H9 (cell line): Measurements from ENCODE around the gene IP6K3. TPM values are rescaled to one million over a fixed set of nuclear protein-coding genes. Genes with fewer than 3 reads are reported as not detected.

ENCODE experiments used
- DNase-seq: peaks from one replicate; pipeline ENCODE4 v3.0.0-alpha.2; 2017
- H2AFZ ChIP-seq: one replicate; pipeline ENCODE4 v1.6.1; 2013; ENCODE audit warnings: mild to moderate bottlenecking, low read length, control low read depth, moderate library complexity
- H2AK5ac ChIP-seq: 2 replicates; pipeline ENCODE4 v1.6.1; 2013; ENCODE audit warnings: low read length, control low read depth, mixed read lengths; ENCODE audit not compliant: insufficient read length
- H2BK120ac ChIP-seq: one replicate; pipeline ENCODE4 v1.6.1; 2013; ENCODE audit warnings: low read depth, mild to moderate bottlenecking, low read length, control low read depth, inconsistent platforms; ENCODE audit not compliant: poor library complexity, severe bottlenecking
- H2BK12ac ChIP-seq: 2 replicates; pipeline ENCODE4 v1.6.1; 2013; ENCODE audit warnings: low read length, control low read depth, mixed read lengths, low read depth; ENCODE audit not compliant: insufficient read length
- H2BK15ac ChIP-seq: 2 replicates; pipeline ENCODE4 v1.6.1; 2013; ENCODE audit warnings: low read depth, low read length, control low read depth
- H2BK20ac ChIP-seq: one replicate; pipeline ENCODE4 v1.6.1; 2013; ENCODE audit warnings: low read depth, mild to moderate bottlenecking, low read length, control low read depth, inconsistent platforms; ENCODE audit not compliant: poor library complexity, severe bottlenecking
- H2BK5ac ChIP-seq: 2 replicates; pipeline ENCODE4 v1.6.1; 2013; ENCODE audit warnings: low read length, control low read depth, mixed read lengths; ENCODE audit not compliant: insufficient read length
- H3K14ac ChIP-seq: 2 replicates; pipeline ENCODE4 v1.6.1; 2013; ENCODE audit warnings: low read length, control low read depth; ENCODE audit not compliant: insufficient read depth
- H3K18ac ChIP-seq: 2 replicates; pipeline ENCODE4 v1.6.1; 2013; ENCODE audit warnings: low read depth, mild to moderate bottlenecking, mixed read lengths, low read length, control low read depth; ENCODE audit not compliant: insufficient read length
- H3K23ac ChIP-seq: 2 replicates; pipeline ENCODE4 v1.6.1; 2013; ENCODE audit warnings: low read length, control low read depth, mixed read lengths, low read depth; ENCODE audit not compliant: insufficient read length
- H3K23me2 ChIP-seq: 2 replicates; pipeline ENCODE4 v1.6.1; 2013; ENCODE audit warnings: low read depth, mild to moderate bottlenecking, mixed read lengths, low read length, control low read depth; ENCODE audit not compliant: insufficient read length, poor library complexity, severe bottlenecking
- H3K27ac ChIP-seq: 2 replicates; pipeline ENCODE4 v1.5.1; 2013; ENCODE audit warnings: low read length, control low read depth, mixed read lengths, low read depth; ENCODE audit not compliant: insufficient read length
- H3K27me3 ChIP-seq: 2 replicates; pipeline ENCODE4 v1.6.1; 2013; ENCODE audit warnings: low read length, control low read depth, inconsistent platforms; ENCODE audit not compliant: insufficient read depth
- H3K4ac ChIP-seq: 2 replicates; pipeline ENCODE4 v1.6.1; 2013; ENCODE audit warnings: low read depth, mild to moderate bottlenecking, control low read depth, inconsistent platforms, low read length, moderate library complexity
- H3K4me1 ChIP-seq: 2 replicates; pipeline ENCODE4 v1.6.1; 2013; ENCODE audit warnings: low read length, control low read depth, inconsistent platforms; ENCODE audit not compliant: insufficient read depth
- H3K4me2 ChIP-seq: 2 replicates; pipeline ENCODE4 v1.6.1; 2013; ENCODE audit warnings: low read length, control low read depth, mixed read lengths; ENCODE audit not compliant: insufficient read length, insufficient read depth
- H3K56ac ChIP-seq: 2 replicates; pipeline ENCODE4 v1.6.1; 2013; ENCODE audit warnings: low read depth, mild to moderate bottlenecking, mixed read lengths, low read length, control low read depth; ENCODE audit not compliant: insufficient read length
- H3K79me1 ChIP-seq: 2 replicates; pipeline ENCODE4 v1.6.1; 2013; ENCODE audit warnings: low read depth, mild to moderate bottlenecking, moderate library complexity, low read length, control low read depth, inconsistent platforms; ENCODE audit not compliant: insufficient read depth, poor library complexity, severe bottlenecking
- H3K79me2 ChIP-seq: 2 replicates; pipeline ENCODE4 v1.6.1; 2013; ENCODE audit warnings: low read length, control low read depth, inconsistent platforms; ENCODE audit not compliant: insufficient read depth
- H3K9ac ChIP-seq: 2 replicates; pipeline ENCODE4 v1.6.1; 2013; ENCODE audit warnings: low read length, control low read depth, mixed read lengths; ENCODE audit not compliant: insufficient read length; ENCODE audit errors: extremely low read depth
- H3K9me3 ChIP-seq: one replicate; pipeline ENCODE4 v1.6.1; 2013; ENCODE audit warnings: low read depth, low read length, inconsistent platforms; ENCODE audit not compliant: control insufficient read depth
- H3T11ph ChIP-seq: one replicate; pipeline ENCODE4 v1.6.1; 2013; ENCODE audit warnings: mild to moderate bottlenecking, low read length, control low read depth, inconsistent platforms
- H4K20me1 ChIP-seq: one replicate; pipeline ENCODE4 v1.6.1; 2013; ENCODE audit not compliant: control insufficient read depth, insufficient read length, insufficient read depth
- H4K5ac ChIP-seq: 2 replicates; pipeline ENCODE4 v1.6.1; 2013; ENCODE audit warnings: low read depth, mild to moderate bottlenecking, mixed read lengths, low read length, control low read depth; ENCODE audit not compliant: insufficient read length
- H4K8ac ChIP-seq: replicated peaks from 2 replicates; pipeline ENCODE4 v1.6.1; 2013; ENCODE audit warnings: low read length, control low read depth, mixed read lengths, low read depth; ENCODE audit not compliant: insufficient read length
- H4K91ac ChIP-seq: 2 replicates; pipeline ENCODE4 v1.6.1; 2013; ENCODE audit warnings: low read depth, mild to moderate bottlenecking, moderate library complexity, mixed read lengths, low read length, control low read depth; ENCODE audit not compliant: insufficient read length
- H3K27ac Mint-ChIP-seq, 3 experiments: 2 replicates in 2 of 3; 3 replicates in 1 of 3; pipeline ENCODE4 v1.8.0; 2020 to 2021; ENCODE audit warnings: mixed read lengths in 3 of 3, mild to moderate bottlenecking in 1 of 3, moderate library complexity in 1 of 3
- H3K27me3 Mint-ChIP-seq: 2 replicates; pipeline ENCODE4 v1.8.0; 2021; ENCODE audit warnings: low read depth, mild to moderate bottlenecking, moderate library complexity, mixed read lengths
- H3K36me3 Mint-ChIP-seq, 3 experiments: 2 replicates in 2 of 3; 3 replicates in 1 of 3; pipeline ENCODE4 v1.8.0; 2020 to 2021; ENCODE audit warnings: low read depth in 3 of 3, mixed read lengths in 3 of 3; ENCODE audit not compliant: insufficient read depth in 1 of 3
- H3K4me1 Mint-ChIP-seq, 2 experiments: 2 replicates each; pipeline ENCODE4 v1.8.0; 2020; ENCODE audit warnings: mixed read lengths in 2 of 2
- H3K4me3 Mint-ChIP-seq, 2 experiments: 2 replicates in 1 of 2; 3 replicates in 1 of 2; pipeline ENCODE4 v1.8.0; 2020 to 2021; ENCODE audit warnings: mild to moderate bottlenecking in 2 of 2, mixed read lengths in 2 of 2, moderate library complexity in 1 of 2
- H3K9me3 Mint-ChIP-seq, 2 experiments: 2 replicates in 1 of 2; 3 replicates in 1 of 2; pipeline ENCODE4 v1.8.0; 2020; ENCODE audit warnings: mild to moderate bottlenecking in 2 of 2, mixed read lengths in 2 of 2, moderate library complexity in 1 of 2
- CTCF ChIP-seq: fragments of 200-600 bp; sonication (generic); conservative IDR thresholded peaks from 3 replicates; pipeline ENCODE4 v1.8.0; 2021; ENCODE audit warnings: antibody characterized with exemption, mild to moderate bottlenecking
- WGBS: extraction: QIAGEN DNeasy Blood & Tissue Kit; methylation state at CpG from one replicate; pipeline ENCODE4 v1.1.7; 2013; ENCODE audit warnings: missing lambda C conversion rate, low lambda C conversion rate, mixed read lengths; ENCODE audit not compliant: insufficient read length; ENCODE audit errors: extremely low coverage; 5-methylcytosine and 5-hydroxymethylcytosine counted together
- total RNA-seq: library from RNA; stranded (reverse); gene quantifications from 2 replicates; pipeline ENCODE4 v1.2.1, GENCODE V29; 2021

IP6K3 gene
- total RNA-seq, 1 experiment from 2014 or later: 0.46 TPM

GRCh38 chr6:33750244-33750991, 3.7 kb upstream of the IP6K3 start:
- H3K27me3 ChIP-seq: no peaks in the 10 kb centered on the region
- no peak overlapping the region for H2BK5ac ChIP-seq
- H3K27ac ChIP-seq: no peak overlapping the region
- TF ChIP-seq CTCF: no peak
- DNase-seq: no peak
- no peak overlapping the region for H4K5ac ChIP-seq
- H3K27me3 Mint-ChIP-seq: peaks cover 10% of the 10 kb centered on the region
- no peak overlapping the region for H3K14ac ChIP-seq
- H3K27ac Mint-ChIP-seq: no peak overlapping the region; a peak in 2 of 7 replicates
- no peak overlapping the region for H4K8ac ChIP-seq
- no peaks in the 10 kb centered on the region; a peak in 1 of 7 replicates for H3K36me3 Mint-ChIP-seq
- H2BK20ac ChIP-seq: no peak overlapping the region
- H2BK15ac ChIP-seq: no peak overlapping the region
- H3T11ph ChIP-seq: no peak overlapping the region
- no peak overlapping the region for H2BK120ac ChIP-seq
- H2BK12ac ChIP-seq: no peak overlapping the region
- H3K4me3 Mint-ChIP-seq: no peak overlapping the region; a peak in 1 of 5 replicates
- no peak overlapping the region for H3K56ac ChIP-seq
- no peak overlapping the region for H3K23ac ChIP-seq
- H3K9me3 ChIP-seq: no peaks in the 10 kb centered on the region
- H3K4me1 ChIP-seq: peaks cover 8% of the 10 kb centered on the region; the same call in 1 of the 2 replicates
- H2AFZ ChIP-seq: no peak overlapping the region
- no CpG with 5 or more reads among the region's 11 CpGs for WGBS
- no peak overlapping the region for H3K18ac ChIP-seq
- no peaks in the 10 kb centered on the region for H3K23me2 ChIP-seq
- H4K91ac ChIP-seq: no peak overlapping the region
- no peak overlapping the region for H3K9ac ChIP-seq
- H4K20me1 ChIP-seq: no peaks in the 10 kb centered on the region
- no peak overlapping the region for H2AK5ac ChIP-seq
- H3K79me2 ChIP-seq: no peaks in the 10 kb centered on the region
- H3K4me1 Mint-ChIP-seq: peaks cover 39 to 76% of the 10 kb centered on the region in 2 experiments
- no peaks in the 10 kb centered on the region; a peak in 1 of 5 replicates for H3K9me3 Mint-ChIP-seq
- H3K79me1 ChIP-seq: no peaks in the 10 kb centered on the region
- no peak overlapping the region for H3K4me2 ChIP-seq
- no peak overlapping the region for H3K4ac ChIP-seq
